ENCODE data around the gene MAP3K3.

Gene MAP3K3

GRCh38 chr17:63653050-63653449 is 30.8 kb downstream of the MAP3K3 start:
- DNase-seq (ENCODE audit: low spot score): no peak

- no peak for DNase-seq (ENCODE audit: low spot score)
Observed at GRCh38 chr17:63657786-63658185, 35.6 kb downstream of the MAP3K3 start.

- DNase-seq (ENCODE audit: low spot score): no peak
Observed at GRCh38 chr17:63658366-63658765, 36.1 kb downstream of the MAP3K3 start.

GRCh38 chr17:63659850-63660249 is 37.6 kb downstream of the MAP3K3 start:
- no peak for DNase-seq (ENCODE audit: low spot score)

- DNase-seq (ENCODE audit: low spot score): peak; percentile 75
Observed at GRCh38 chr17:63665527-63666214, 43.5 kb downstream of the MAP3K3 start.

GRCh38 chr17:63672856-63673255 is 50.6 kb downstream of the MAP3K3 start:
- no peak for DNase-seq (ENCODE audit: low spot score)

- DNase-seq (ENCODE audit: low spot score): no peak
Observed at GRCh38 chr17:63675231-63675606, 53.0 kb downstream of the MAP3K3 start.

- peak; percentile 71 for DNase-seq (ENCODE audit: low spot score)
Observed at GRCh38 chr17:63675607-63676546, 53.7 kb downstream of the MAP3K3 start.

- no peak for DNase-seq (ENCODE audit: low spot score)
Observed at GRCh38 chr17:63676584-63676983, 54.4 kb downstream of the MAP3K3 start.

- no peak for DNase-seq (ENCODE audit: low spot score)
Observed at GRCh38 chr17:63679214-63679613, 57.0 kb downstream of the MAP3K3 start.

- no peak for DNase-seq (ENCODE audit: low spot score)
Observed at GRCh38 chr17:63680700-63681099, 58.5 kb downstream of the MAP3K3 start.

- no peak for DNase-seq (ENCODE audit: low spot score)
Observed at GRCh38 chr17:63681530-63681929, 59.3 kb downstream of the MAP3K3 start.

GRCh38 chr17:63682441-63682840 is 60.2 kb downstream of the MAP3K3 start:
- DNase-seq (ENCODE audit: low spot score): no peak

- DNase-seq (ENCODE audit: low spot score): no peak
Observed at GRCh38 chr17:63682981-63683380, 60.8 kb downstream of the MAP3K3 start.

- DNase-seq (ENCODE audit: low spot score): peak; percentile 55
Observed at GRCh38 chr17:63685041-63685440, 62.8 kb downstream of the MAP3K3 start.

- DNase-seq (ENCODE audit: low spot score): no peak
Observed at GRCh38 chr17:63685578-63685977, 63.4 kb downstream of the MAP3K3 start.

- no peak for DNase-seq (ENCODE audit: low spot score)
Observed at GRCh38 chr17:63686138-63686685, 64.0 kb downstream of the MAP3K3 start.

- DNase-seq (ENCODE audit: low spot score): no peak
Observed at GRCh38 chr17:63688396-63689020, 66.3 kb downstream of the MAP3K3 start.

- DNase-seq (ENCODE audit: low spot score): no peak
Observed at GRCh38 chr17:63689479-63689878, 67.3 kb downstream of the MAP3K3 start.

- no peak for DNase-seq (ENCODE audit: low spot score)
Observed at GRCh38 chr17:63692195-63692816, 70.1 kb downstream of the MAP3K3 start.

- no peak for DNase-seq (ENCODE audit: low spot score)
Observed at GRCh38 chr17:63693411-63694113, 71.3 kb downstream of the MAP3K3 start.
